ENCODE measurements around the gene ZMAT5. TPM values are rescaled to one million over a fixed set of nuclear protein-coding genes. Genes with fewer than 3 reads are reported as not detected.

ZMAT5 gene
- total RNA-seq, 5 donors from 2014 or later (not counting 1 experiment from before 2014, with no cell fraction given) = 11.2 to 23.1 (median 21.1) TPM

Other genes starting within 250 kb of the ZMAT5 start
- gene THOC5, start 213.2 kb downstream of the ZMAT5 start, total RNA-seq = 10 to 100 TPM; 36.9 to 55.4 (median 48.5) TPM
- 10 to 100 TPM; 28.2 to 38.3 (median 32.8) TPM for gene NIPSNAP1, start 185.9 kb downstream of the ZMAT5 start, total RNA-seq
- 10 to 100 TPM; 26.1 to 33.4 (median 31.9) TPM for gene NF2, start 163.4 kb downstream of the ZMAT5 start, total RNA-seq
- under 1 TPM; 0.07 to 0.56 (median 0.09) TPM for gene CABP7, start 47.0 kb downstream of the ZMAT5 start, total RNA-seq
- 10 to 100 TPM; 36.6 to 56.2 (median 48.4) TPM for gene UQCR10, start 362 bp upstream of the ZMAT5 start, total RNA-seq
- 10 to 100 TPM; 80.1 to 94.2 (median 85.7) TPM for gene ASCC2, start 71.3 kb upstream of the ZMAT5 start, total RNA-seq
- gene MTMR3, start 116.2 kb upstream of the ZMAT5 start, total RNA-seq = 10 to 100 TPM; 49.2 to 62.7 (median 57.1) TPM

Measured in T-cell (primary cell).